PC-3 (cell line): Measurements from ENCODE around the gene NKAIN2. TPM values are rescaled to one million over a fixed set of nuclear protein-coding genes. Genes with fewer than 3 reads are reported as not detected.

Source experiments
- ATAC-seq: fragments of 200-7000 bp; cut with Tn5 transposase; 2 replicates; pipeline ENCODE4 v1.9.1; 2020; ENCODE audit warnings: mild to moderate bottlenecking, moderate library complexity
- BruUV-seq: library from RNA; stranded (reverse); fragments of 400-500 nt; replicated peaks from 2 replicates; lab custom pipeline; 2021; lab: Mats Ljungman, UMichigan
- CTCF ChIA-PET: fragments of 300-600 bp; sonication (Branson Sonifier 250); formaldehyde crosslinking; loops from one replicate; lab custom pipeline; 2022; ENCODE audit warnings: antibody characterized with exemption; lab: Charles Lee
- POLR2A ChIA-PET: fragments of 300-600 bp; sonication (Branson Sonifier 250); formaldehyde crosslinking; loops from one replicate; lab custom pipeline; 2022; ENCODE audit warnings: antibody characterized with exemption; ENCODE audit not compliant: unreplicated experiment; lab: Charles Lee
- DNase-seq: peaks from one replicate; pipeline ENCODE4 v3.0.0-alpha.2; 2015
- H2AFZ ChIP-seq: fragments of 300-600 bp; sonication (generic); 2 replicates; pipeline ENCODE4 v1.6.0; 2016; ENCODE audit warnings: antibody characterized with exemption, low read length
- H3F3A ChIP-seq: fragments of 300-600 bp; sonication (generic); one replicate; pipeline ENCODE4 v1.6.0; 2017; ENCODE audit warnings: antibody characterized with exemption, low read length, control low read depth, mild to moderate bottlenecking; ENCODE audit not compliant: unreplicated experiment
- H3K27ac ChIP-seq: fragments of 300-600 bp; sonication (generic); 2 replicates; pipeline ENCODE4 v1.5.1; 2016; ENCODE audit warnings: mild to moderate bottlenecking, low read length
- H3K27me3 ChIP-seq: fragments of 300-600 bp; sonication (generic); 2 replicates; pipeline ENCODE4 v1.6.1; 2016; ENCODE audit warnings: low read length, mixed read lengths
- H3K36me3 ChIP-seq: fragments of 300-600 bp; sonication (generic); 2 replicates; pipeline ENCODE4 v1.6.1; 2016; ENCODE audit warnings: low read depth, mixed run types, low read length, mixed read lengths
- H3K4me1 ChIP-seq: fragments of 300-600 bp; sonication (generic); 2 replicates; pipeline ENCODE4 v1.5.1; 2016; ENCODE audit warnings: low read length; ENCODE audit not compliant: insufficient read depth
- H3K4me2 ChIP-seq: fragments of 300-600 bp; sonication (generic); 2 replicates; pipeline ENCODE4 v1.6.0; 2016; ENCODE audit warnings: low read length
- H3K4me3 ChIP-seq: fragments of 300-600 bp; sonication (generic); 2 replicates; pipeline ENCODE4 v1.5.1; 2016; ENCODE audit warnings: mild to moderate bottlenecking, low read length, mixed read lengths
- H3K79me2 ChIP-seq: fragments of 300-600 bp; sonication (generic); 2 replicates; pipeline ENCODE4 v1.6.1; 2017; ENCODE audit warnings: low read length, mixed read lengths
- H3K9ac ChIP-seq: fragments of 300-600 bp; sonication (generic); 2 replicates; pipeline ENCODE4 v1.6.0; 2016; ENCODE audit warnings: mild to moderate bottlenecking, low read length
- H3K9me2 ChIP-seq: fragments of 300-600 bp; sonication (generic); replicated peaks from 2 replicates; pipeline ENCODE4 v1.6.1; 2016; ENCODE audit warnings: mixed run types, low read length, mixed read lengths
- H3K9me3 ChIP-seq: fragments of 300-600 bp; sonication (generic); 2 replicates; pipeline ENCODE4 v1.6.1; 2016; ENCODE audit warnings: low read length, mixed read lengths
- H4K20me1 ChIP-seq: fragments of 300-600 bp; sonication (generic); 2 replicates; pipeline ENCODE4 v1.6.1; 2016; ENCODE audit warnings: low read length, mixed read lengths
- EZH2 ChIP-seq: fragments of 300-600 bp; sonication (generic); IDR thresholded peaks from one replicate; pipeline ENCODE4 v1.6.1; 2017; ENCODE audit warnings: antibody characterized with exemption, mild to moderate bottlenecking, low read length; ENCODE audit not compliant: unreplicated experiment
- EZH2phosphoT487 ChIP-seq: fragments of 300-600 bp; sonication (generic); IDR thresholded peaks from 2 replicates; pipeline ENCODE4 v1.6.1; 2018; ENCODE audit warnings: mild to moderate bottlenecking, antibody characterized with exemption, low read length, borderline replicate concordance
- intact Hi-C: fragments of 100-400 bp; cut with micrococcal nuclease; formaldehyde crosslinking; loops from 2 replicates; pipeline ENCODE4 v1.9.0; 2023
- total RNA-seq: library from RNA; depleted of rRNA; stranded (reverse); fragments of >200 nt; gene quantifications from 2 replicates; pipeline ENCODE4 v1.2.3, GENCODE V29; 2014
- TF ChIP-seq, protein P1 (sequence below): fragments of 300-600 bp; sonication (generic); conservative IDR thresholded peaks from 2 replicates; pipeline ENCODE4 v1.5.1; 2017; ENCODE audit warnings: antibody characterized with exemption, low read depth, mild to moderate bottlenecking, low read length

Gene NKAIN2
- total RNA-seq, 1 experiment from 2014 or later, result not detected

DNA sequence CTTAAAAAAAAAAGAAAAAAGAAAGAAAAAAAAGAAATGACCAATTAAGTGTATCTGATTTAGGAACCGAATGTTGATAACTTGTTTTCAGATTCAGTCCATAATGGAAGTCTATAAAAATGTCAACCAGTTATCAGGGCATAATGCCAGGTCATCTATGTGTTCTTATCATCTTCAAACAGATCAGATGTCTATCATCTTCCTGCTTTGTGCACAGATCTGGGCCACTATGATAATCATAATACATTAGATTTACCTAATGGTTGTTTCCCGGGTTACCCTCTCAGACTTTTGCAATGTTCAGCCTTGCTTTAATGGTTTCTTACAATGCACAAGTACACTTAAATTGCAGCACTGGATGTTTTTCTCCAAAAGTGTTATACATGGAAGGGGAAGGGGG is 100.6 kb downstream of the NKAIN2 start:
- Histone ChIP-seq H4K20me1 (no peaks in the 10 kb centered on the region), H3K4me1 (no peaks in the 10 kb centered on the region), H3K9me2 (no peaks in the 10 kb centered on the region), H3K36me3 (no peaks in the 10 kb centered on the region), H2AFZ (no peak overlapping the region), H3K27me3 (no peaks in the 10 kb centered on the region), H3K9me3 (no peaks in the 10 kb centered on the region), H3F3A (no peaks in the 10 kb centered on the region), H3K4me2 (no peak overlapping the region), H3K27ac (no peak overlapping the region), H3K4me3 (no peak overlapping the region), H3K79me2 (no peaks in the 10 kb centered on the region), H3K9ac (no peak overlapping the region)
- ATAC-seq (no peak), DNase-seq (no peak)
- BruUV-seq, result no TSS peak
- TF ChIP-seq, protein P1, sequence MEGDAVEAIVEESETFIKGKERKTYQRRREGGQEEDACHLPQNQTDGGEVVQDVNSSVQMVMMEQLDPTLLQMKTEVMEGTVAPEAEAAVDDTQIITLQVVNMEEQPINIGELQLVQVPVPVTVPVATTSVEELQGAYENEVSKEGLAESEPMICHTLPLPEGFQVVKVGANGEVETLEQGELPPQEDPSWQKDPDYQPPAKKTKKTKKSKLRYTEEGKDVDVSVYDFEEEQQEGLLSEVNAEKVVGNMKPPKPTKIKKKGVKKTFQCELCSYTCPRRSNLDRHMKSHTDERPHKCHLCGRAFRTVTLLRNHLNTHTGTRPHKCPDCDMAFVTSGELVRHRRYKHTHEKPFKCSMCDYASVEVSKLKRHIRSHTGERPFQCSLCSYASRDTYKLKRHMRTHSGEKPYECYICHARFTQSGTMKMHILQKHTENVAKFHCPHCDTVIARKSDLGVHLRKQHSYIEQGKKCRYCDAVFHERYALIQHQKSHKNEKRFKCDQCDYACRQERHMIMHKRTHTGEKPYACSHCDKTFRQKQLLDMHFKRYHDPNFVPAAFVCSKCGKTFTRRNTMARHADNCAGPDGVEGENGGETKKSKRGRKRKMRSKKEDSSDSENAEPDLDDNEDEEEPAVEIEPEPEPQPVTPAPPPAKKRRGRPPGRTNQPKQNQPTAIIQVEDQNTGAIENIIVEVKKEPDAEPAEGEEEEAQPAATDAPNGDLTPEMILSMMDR, result no peak
- TF ChIP-seq EZH2 (no peak), EZH2phosphoT487 (no peak)
- intact Hi-C loops, result no loop called here
- ChIA-PET CTCF (no interaction called here), POLR2A (no interaction called here)

DNA sequence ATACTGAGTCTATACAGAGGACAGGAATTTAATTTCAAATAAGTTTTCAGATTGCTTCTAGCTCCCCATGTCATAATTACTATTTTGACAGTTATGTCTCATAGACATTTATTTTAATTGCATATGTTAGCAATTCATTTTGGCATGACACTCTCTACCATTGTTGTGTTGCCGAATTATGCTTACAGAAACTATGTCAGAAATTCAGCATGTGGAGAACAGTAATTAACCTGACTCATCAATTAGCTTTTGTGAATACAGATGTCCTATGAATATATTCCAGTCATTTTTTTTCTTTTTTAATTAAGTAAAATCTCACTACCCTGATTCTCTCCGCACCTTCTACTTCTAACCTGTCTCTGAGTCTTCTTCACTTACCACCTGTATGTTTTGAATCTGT is 105.1 kb downstream of the NKAIN2 start:
- Histone ChIP-seq H3K79me2 (no peaks in the 10 kb centered on the region), H3K9ac (no peak overlapping the region), H2AFZ (no peak overlapping the region), H3K27me3 (no peaks in the 10 kb centered on the region), H3F3A (no peaks in the 10 kb centered on the region), H3K9me2 (no peaks in the 10 kb centered on the region), H4K20me1 (no peaks in the 10 kb centered on the region), H3K4me3 (no peak overlapping the region), H3K36me3 (no peaks in the 10 kb centered on the region), H3K4me1 (no peaks in the 10 kb centered on the region), H3K27ac (no peak overlapping the region), H3K9me3 (no peaks in the 10 kb centered on the region), H3K4me2 (no peak overlapping the region)
- no peak for ATAC-seq
- TF ChIP-seq EZH2phosphoT487 (no peak), EZH2 (no peak)
- TF ChIP-seq, protein P1, result no peak
- CTCF ChIA-PET, result no interaction called here
- POLR2A ChIA-PET, result no interaction called here
- no peak for DNase-seq
- intact Hi-C loops, result no loop called here
- no TSS peak for BruUV-seq

DNA sequence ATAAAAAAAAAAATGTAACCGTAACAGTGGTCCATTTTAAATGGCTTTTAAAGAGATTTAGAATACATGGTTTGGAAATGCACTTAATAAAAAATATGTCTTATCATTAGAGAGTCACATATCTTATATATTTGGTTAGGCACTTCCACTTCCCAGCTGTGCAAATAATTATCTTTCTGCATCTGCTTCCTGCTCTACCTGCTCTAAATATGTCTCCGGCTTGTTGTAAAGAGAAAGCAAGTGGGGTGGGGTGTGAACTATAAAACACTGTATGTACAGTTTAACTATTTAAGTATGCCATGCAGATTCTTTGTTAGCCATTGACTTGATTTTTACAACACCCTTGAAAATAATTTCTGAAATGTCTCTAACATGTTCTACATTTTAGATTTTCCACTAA is 106.3 kb downstream of the NKAIN2 start:
- no peak for DNase-seq
- no peaks in the 10 kb centered on the region for H3K36me3 ChIP-seq
- no peak overlapping the region for H3K9ac ChIP-seq
- H3K79me2 ChIP-seq, result no peaks in the 10 kb centered on the region
- H3K9me2 ChIP-seq, result no peaks in the 10 kb centered on the region
- TF ChIP-seq EZH2 (no peak), EZH2phosphoT487 (no peak)
- TF ChIP-seq, protein P1, result no peak
- H4K20me1 ChIP-seq, result no peaks in the 10 kb centered on the region
- H3K9me3 ChIP-seq, result no peaks in the 10 kb centered on the region
- H3K4me1 ChIP-seq, result no peaks in the 10 kb centered on the region
- no peak overlapping the region for H3K4me3 ChIP-seq
- ChIA-PET CTCF (no interaction called here), POLR2A (no interaction called here)
- no peak for ATAC-seq
- intact Hi-C loops, result no loop called here
- no peaks in the 10 kb centered on the region for H3K27me3 ChIP-seq
- H3F3A ChIP-seq, result no peaks in the 10 kb centered on the region
- H3K27ac ChIP-seq, result no peak overlapping the region
- H2AFZ ChIP-seq, result no peak overlapping the region
- no peak overlapping the region for H3K4me2 ChIP-seq
- BruUV-seq, result no TSS peak
